H1 (cell line): ENCODE data around the gene CBX4. TPM values are rescaled to one million over a fixed set of nuclear protein-coding genes. Genes with fewer than 3 reads are reported as not detected.
A peak's percentile ranks its signal among the peaks of the same experiment; 100 is the strongest.

Source experiments
- CTCF ChIA-PET: fragments of 300-600 bp; sonication (Branson Sonifier 250); formaldehyde crosslinking; loops from one replicate; lab custom pipeline; 2021; ENCODE audit not compliant: partially characterized antibody; lab: Charles Lee
- POLR2A ChIA-PET: fragments of 300-600 bp; sonication (Branson Sonifier 250); formaldehyde crosslinking; loops from one replicate; lab custom pipeline; 2021; ENCODE audit warnings: inconsistent platforms; ENCODE audit not compliant: partially characterized antibody; lab: Charles Lee
- DNase-seq, 2 experiments: peaks; one replicate each; pipeline versions ENCODE4 v3.0.0 to v3.0.0-alpha.2; 2010 to 2022; ENCODE audit warnings: low spot score in 2 of 2, low read depth in 1 of 2, mixed read lengths in 1 of 2
- FAIRE-seq: peaks from 2 replicates; lab custom pipeline; 2011; peaks lifted over from hg19 to GRCh38; lab: Jason Lieb, UNC
- H2AFZ ChIP-seq: 2 replicates; pipeline ENCODE4 v1.8.1; 2012; ENCODE audit warnings: low read length, inconsistent platforms
- H2AK5ac ChIP-seq: 2 replicates; pipeline ENCODE4 v1.6.1; 2013; ENCODE audit warnings: low read depth, low read length
- H2BK120ac ChIP-seq: replicated peaks from 2 replicates; pipeline ENCODE3; 2013; ENCODE audit warnings: low read depth, low read length, inconsistent platforms
- H2BK12ac ChIP-seq: 2 replicates; pipeline ENCODE4 v1.6.1; 2013; ENCODE audit warnings: low read depth, low read length
- H2BK15ac ChIP-seq: 2 replicates; pipeline ENCODE4 v1.6.1; 2013; ENCODE audit warnings: low read length
- H2BK20ac ChIP-seq: 2 replicates; pipeline ENCODE4 v1.6.1; 2013; ENCODE audit warnings: low read length
- H2BK5ac ChIP-seq: 2 replicates; pipeline ENCODE4 v1.6.1; 2013; ENCODE audit warnings: low read depth, low read length
- H3K14ac ChIP-seq: 2 replicates; pipeline ENCODE4 v1.6.1; 2013; ENCODE audit warnings: inconsistent platforms; ENCODE audit not compliant: insufficient read length
- H3K18ac ChIP-seq: 2 replicates; pipeline ENCODE4 v1.6.1; 2013; ENCODE audit warnings: low read length; ENCODE audit errors: extremely low read depth
- H3K23ac ChIP-seq: 2 replicates; pipeline ENCODE4 v1.6.1; 2013; ENCODE audit warnings: inconsistent platforms; ENCODE audit not compliant: insufficient read length
- H3K23me2 ChIP-seq: 2 replicates; pipeline ENCODE4 v1.6.1; 2013; ENCODE audit warnings: low read depth, low read length
- H3K27ac ChIP-seq: 2 replicates; pipeline ENCODE4 v1.6.1; 2011; ENCODE audit warnings: low read depth, low read length, inconsistent platforms
- H3K27me3 ChIP-seq, 4 experiments: replicated peaks in 1 of 4; 1 replicate in 1 of 4; 2 replicates in 3 of 4; pipeline versions ENCODE4 v1.6.1 to v1.8.1; 2011 to 2013; ENCODE audit warnings: low read length in 3 of 4, mild to moderate bottlenecking in 3 of 4, inconsistent platforms in 2 of 4, mixed read lengths in 2 of 4, moderate library complexity in 1 of 4; ENCODE audit not compliant: control insufficient read depth in 3 of 4, insufficient read depth in 3 of 4; ENCODE audit errors: extremely low read depth in 1 of 4
- H3K36me3 ChIP-seq, 4 experiments: 2 replicates each; pipeline versions ENCODE4 v1.6.1 to v1.8.1; 2011 to 2013; ENCODE audit warnings: mild to moderate bottlenecking in 4 of 4, low read length in 3 of 4, moderate library complexity in 2 of 4, control low read depth in 1 of 4, inconsistent platforms in 1 of 4; ENCODE audit not compliant: insufficient read depth in 4 of 4, control insufficient read depth in 2 of 4
- H3K4ac ChIP-seq: replicated peaks from 2 replicates; pipeline ENCODE3; 2013; ENCODE audit warnings: low read length, low read depth, mixed read lengths, inconsistent platforms; ENCODE audit not compliant: insufficient read length
- H3K4me1 ChIP-seq, 4 experiments: replicated peaks in 1 of 4; 1 replicate in 1 of 4; 2 replicates in 3 of 4; pipeline versions ENCODE4 v1.6.1 to v1.8.1; 2011 to 2013; ENCODE audit warnings: low read length in 3 of 4, inconsistent platforms in 2 of 4, mixed read lengths in 1 of 4; ENCODE audit not compliant: insufficient read depth in 4 of 4, control insufficient read depth in 3 of 4
- H3K4me2 ChIP-seq, 2 experiments: 2 replicates each; pipeline versions ENCODE4 v1.6.1 to v1.8.1; 2011 to 2013; ENCODE audit warnings: low read depth in 2 of 2, low read length in 2 of 2, control low read depth in 1 of 2, inconsistent platforms in 1 of 2, mild to moderate bottlenecking in 1 of 2; ENCODE audit not compliant: insufficient read depth in 1 of 2
- H3K4me3 ChIP-seq, 4 experiments: fragments of 200-600, 300-600 bp in 1 of 4; sonication (generic), shearing (Covaris generic), sonication (Bioruptor Twin) in 1 of 4; 2 replicates each; pipeline versions ENCODE4 v1.5.1 to v1.8.1; 2011 to 2016; ENCODE audit warnings: low read length in 4 of 4, low read depth in 3 of 4, control low read depth in 2 of 4, inconsistent platforms in 2 of 4, mild to moderate bottlenecking in 2 of 4, mixed read lengths in 1 of 4, moderate library complexity in 1 of 4; ENCODE audit not compliant: insufficient read depth in 2 of 4; ENCODE audit errors: extremely low read depth in 1 of 4
- H3K56ac ChIP-seq: replicated peaks from 2 replicates; pipeline ENCODE3; 2013; ENCODE audit warnings: low read depth, mild to moderate bottlenecking, mixed read lengths, low read length, inconsistent platforms; ENCODE audit not compliant: insufficient read length
- H3K79me1 ChIP-seq: 2 replicates; pipeline ENCODE4 v1.6.1; 2013; ENCODE audit warnings: low read depth, low read length, control low read depth
- H3K79me2 ChIP-seq, 2 experiments: 2 replicates each; pipeline versions ENCODE4 v1.6.1 to v1.8.1; 2012 to 2013; ENCODE audit warnings: low read length in 2 of 2, mild to moderate bottlenecking in 2 of 2, inconsistent platforms in 1 of 2; ENCODE audit not compliant: insufficient read depth in 2 of 2, control insufficient read depth in 1 of 2
- H3K9ac ChIP-seq, 4 experiments: replicated peaks in 1 of 4; 1 replicate in 1 of 4; 2 replicates in 3 of 4; pipeline versions ENCODE4 v1.6.1 to v1.8.1; 2011 to 2013; ENCODE audit warnings: low read depth in 3 of 4, low read length in 3 of 4, control low read depth in 2 of 4, mild to moderate bottlenecking in 2 of 4, moderate library complexity in 2 of 4, inconsistent platforms in 1 of 4; ENCODE audit errors: extremely low read depth in 1 of 4
- H3K9me3 ChIP-seq, 2 experiments: 2 replicates each; pipeline versions ENCODE4 v1.6.1 to v1.8.1; 2012 to 2013; ENCODE audit warnings: mild to moderate bottlenecking in 2 of 2, moderate library complexity in 2 of 2, control low read depth in 1 of 2, inconsistent platforms in 1 of 2, low read depth in 1 of 2, low read length in 1 of 2, mixed read lengths in 1 of 2; ENCODE audit not compliant: insufficient read depth in 2 of 2
- H4K20me1 ChIP-seq, 2 experiments: replicated peaks in 1 of 2; 2 replicates each; pipeline versions ENCODE3 to v1.8.1; 2011 to 2013; ENCODE audit warnings: inconsistent platforms in 2 of 2, low read length in 2 of 2, mild to moderate bottlenecking in 1 of 2; ENCODE audit not compliant: insufficient read depth in 2 of 2, control insufficient read depth in 1 of 2
- H4K5ac ChIP-seq: 2 replicates; pipeline ENCODE4 v1.6.1; 2013; ENCODE audit warnings: low read length, low read depth, mixed read lengths, inconsistent platforms; ENCODE audit not compliant: insufficient read length
- H4K8ac ChIP-seq: 2 replicates; pipeline ENCODE4 v1.8.0; 2013; ENCODE audit warnings: mild to moderate bottlenecking, moderate library complexity, low read length, inconsistent platforms; ENCODE audit not compliant: insufficient read depth; ENCODE audit errors: extremely low read depth
- H4K91ac ChIP-seq: replicated peaks from 2 replicates; pipeline ENCODE3; 2013; ENCODE audit warnings: low read length, mixed read lengths, inconsistent platforms; ENCODE audit not compliant: insufficient read length
- KDM1A ChIP-seq: fragments of 200-600, 300-600 bp; sonication (generic); IDR thresholded peaks from 2 replicates; pipeline ENCODE4 v1.7.1; 2016; ENCODE audit warnings: mild to moderate bottlenecking, low read length, borderline replicate concordance
- RAD21 ChIP-seq, 2 experiments: IDR thresholded peaks in 1 of 2; conservative IDR thresholded peaks in 1 of 2; 2 replicates each; pipeline ENCODE4 v1.6.1; 2011; ENCODE audit warnings: low read depth in 2 of 2, low read length in 2 of 2, improper control_type of control experiment in 1 of 2, inconsistent platforms in 1 of 2, mild to moderate bottlenecking in 1 of 2, moderate library complexity in 1 of 2
- WGBS, 2 experiments: shearing (Covaris generic) in 1 of 2; methylation state at CpG; one replicate each; pipeline versions ENCODE4 v1.1.6 to v1.1.7; 2013 to 2015; ENCODE audit warnings: low lambda C conversion rate in 2 of 2, mixed read lengths in 2 of 2, inconsistent platforms in 1 of 2, low coverage in 1 of 2, missing lambda C conversion rate in 1 of 2; ENCODE audit not compliant: insufficient replicate concordance in 2 of 2, insufficient coverage in 1 of 2, insufficient read length in 1 of 2; ENCODE audit errors: extremely low coverage in 1 of 2, missing lambda C conversion rate in 1 of 2; 5-methylcytosine and 5-hydroxymethylcytosine counted together
- polyA plus RNA-seq, 7 experiments: library from polyadenylated mRNA; depleted of rRNA in 3 of 7; stranded (reverse) in 5 of 7; unstranded in 2 of 7; fragments of >200 nt in 5 of 7; fragments of 200-250 nt in 2 of 7; gene quantifications; 1 replicate in 5 of 7; 2 replicates in 1 of 7; 4 replicates in 1 of 7; pipeline versions ENCODE4 v1.2.1 to v1.2.3, GENCODE V29; 2011 to 2013; ENCODE audit warnings: missing spikeins in 2 of 7, mixed read lengths in 2 of 7
- total RNA-seq: library from RNA; stranded (reverse); fragmentation: NEBNext Ultra II Directional; extraction: Animal tissue kit (Norgen Biotek cat#: 25700); gene quantifications from 2 replicates; pipeline ENCODE4 v1.2.1, GENCODE V29; 2021
- TF ChIP-seq, protein P1 (sequence below), 3 experiments: IDR thresholded peaks; 1 replicate in 2 of 3; 2 replicates in 1 of 3; pipeline versions ENCODE4 v1.5.1 to v1.6.1; 2011; ENCODE audit warnings: low read length in 3 of 3, mild to moderate bottlenecking in 3 of 3, inconsistent platforms in 2 of 3, low read depth in 1 of 3, moderate library complexity in 1 of 3; ENCODE audit not compliant: insufficient read depth in 1 of 3; ENCODE audit errors: control extremely low read depth in 1 of 3

Gene CBX4
- total and polyA plus RNA-seq, 2 of the 8 experiments (the other 6 are each of a cell fraction or from before 2014, with no cell fraction given): 1.8 to 4.0 TPM

GRCh38 chr17:79806863-79807720, 32.1 kb downstream of the CBX4 start:
- Histone ChIP-seq H3K14ac (no peak overlapping the region), H3K23me2 (peaks cover 5% of the 10 kb centered on the region), H2BK120ac (no peak overlapping the region), H2BK15ac (peak overlapping the region; percentile 37; the same call in 1 of the 2 replicates), H3K9ac (no peak overlapping the region), H2AK5ac (peak overlapping the region; percentile 99), H2BK12ac (peak overlapping the region; percentile 94), H4K91ac (peak overlapping the region; percentile 1), H3K4me3 (no peak overlapping the region), H3K23ac (no peak overlapping the region), H3K27me3 (peaks cover 84 to 96% (median 96%) of the 10 kb centered on the region in 4 experiments), H3K56ac (no peak overlapping the region), H3K36me3 (peaks cover 0 to 5% (median 0%) of the 10 kb centered on the region in 4 experiments; a peak in 1 of 8 replicates), H4K20me1 (peaks cover 0 to 39% of the 10 kb centered on the region in 2 experiments), H3K27ac (no peak overlapping the region), H3K79me1 (no peaks in the 10 kb centered on the region), H3K4me2 (peak overlapping the region in 1 of 2 experiments; percentile 43; a peak in 3 of 4 replicates)
- ChIA-PET CTCF (interaction anchor here (0.5 to 19.1 kb wide), 29 partner anchors 10 to 1699 kb away, joined by 3 to 576 read pairs (median 5); partner anchors contain the start of genes CBX4 and CBX8), POLR2A (interaction anchor here (0.8 to 24.0 kb wide), 8 partner anchors 10 to 185 kb away, joined by 3 to 374 read pairs (median 7); partner anchors contain the start of genes CBX2, CBX4 and CBX8)
- 51% methylated on average over 13 of the region's 13 CpGs; no CpG with 5 or more reads in 1 of the 2 experiments for WGBS, 2 experiments
- DNase-seq (no peak), FAIRE-seq (no peak)
- TF ChIP-seq RAD21 (IDR thresholded peaks at IDR 0.05 in 1 of 2, conservative IDR thresholded peaks at IDR 0.05 in 1 of 2; ENCODE audit: low read depth in 2 of 2, low read length in 2 of 2) (0 out of 4 replicates have a peak, but pooled peaks of 1 of the 2 experiments have one; percentile 18), KDM1A (no peak)
- TF ChIP-seq, protein P1, sequence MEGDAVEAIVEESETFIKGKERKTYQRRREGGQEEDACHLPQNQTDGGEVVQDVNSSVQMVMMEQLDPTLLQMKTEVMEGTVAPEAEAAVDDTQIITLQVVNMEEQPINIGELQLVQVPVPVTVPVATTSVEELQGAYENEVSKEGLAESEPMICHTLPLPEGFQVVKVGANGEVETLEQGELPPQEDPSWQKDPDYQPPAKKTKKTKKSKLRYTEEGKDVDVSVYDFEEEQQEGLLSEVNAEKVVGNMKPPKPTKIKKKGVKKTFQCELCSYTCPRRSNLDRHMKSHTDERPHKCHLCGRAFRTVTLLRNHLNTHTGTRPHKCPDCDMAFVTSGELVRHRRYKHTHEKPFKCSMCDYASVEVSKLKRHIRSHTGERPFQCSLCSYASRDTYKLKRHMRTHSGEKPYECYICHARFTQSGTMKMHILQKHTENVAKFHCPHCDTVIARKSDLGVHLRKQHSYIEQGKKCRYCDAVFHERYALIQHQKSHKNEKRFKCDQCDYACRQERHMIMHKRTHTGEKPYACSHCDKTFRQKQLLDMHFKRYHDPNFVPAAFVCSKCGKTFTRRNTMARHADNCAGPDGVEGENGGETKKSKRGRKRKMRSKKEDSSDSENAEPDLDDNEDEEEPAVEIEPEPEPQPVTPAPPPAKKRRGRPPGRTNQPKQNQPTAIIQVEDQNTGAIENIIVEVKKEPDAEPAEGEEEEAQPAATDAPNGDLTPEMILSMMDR (IDR thresholded peaks at IDR 0.05; ENCODE audit: control extremely low read depth in 1 of 3, insufficient read depth in 1 of 3, low read depth in 1 of 3, low read length in 3 of 3): peak in 1 of 3 experiments; percentile 16; a peak in 1 of 4 replicates
- TF ChIP-seq, all 59 proteins: peak for 2
- Histone ChIP-seq H3K9me3 (peaks cover 0 to 7% of the 10 kb centered on the region in 2 experiments; a peak in 3 of 4 replicates), H3K18ac (no peak overlapping the region), H3K4me1 (peaks cover 0 to 53% (median 45%) of the 10 kb centered on the region in 4 experiments; a peak in 6 of 7 replicates), H3K79me2 (no peaks in the 10 kb centered on the region), H4K5ac (no peak overlapping the region), H4K8ac (no peak overlapping the region), H2AFZ (no peak overlapping the region), H2BK20ac (peak overlapping the region; percentile 93), H2BK5ac (peak overlapping the region; percentile 2; the same call in 1 of the 2 replicates), H3K4ac (peak overlapping the region; percentile 34)
